C4-2B (cell line): ENCODE measurements around the gene ARHGEF12.

Experiments
- H3K27ac ChIP-seq: fragments of 450-650 bp; 2 replicates; pipeline ENCODE4 v1.5.1; 2017
- CTCF ChIP-seq: fragments of 450-650 bp; conservative IDR thresholded peaks from 2 replicates; pipeline ENCODE4 v1.5.1; 2017; ENCODE audit warnings: mild to moderate bottlenecking
- ZFX ChIP-seq: fragments of 450-650 bp; IDR thresholded peaks from 2 replicates; pipeline ENCODE4 v1.6.1; 2017

Gene ARHGEF12

GRCh38 chr11:120403966-120404365 lies 67.8 kb downstream of the ARHGEF12 start:
- no peak overlapping the region for H3K27ac ChIP-seq

GRCh38 chr11:120404495-120404894 lies 68.3 kb downstream of the ARHGEF12 start:
- TF ChIP-seq ZFX (no peak), CTCF (no peak)
- H3K27ac ChIP-seq = no peak overlapping the region

More at GRCh38 chr11:120403966-120404365, 67.8 kb downstream of the ARHGEF12 start:
- TF ChIP-seq CTCF = no peak
- no peak for TF ChIP-seq ZFX

- no peak overlapping the region for H3K27ac ChIP-seq
- TF ChIP-seq ZFX = no peak
- TF ChIP-seq CTCF = no peak
These were observed 73.4 kb downstream of the ARHGEF12 start for GRCh38 chr11:120409655-120410054.

GRCh38 chr11:120410622-120411380 lies 74.6 kb downstream of the ARHGEF12 start:
- no peak for TF ChIP-seq ZFX
- TF ChIP-seq CTCF = no peak
- no peak overlapping the region for H3K27ac ChIP-seq

- TF ChIP-seq ZFX = no peak
- TF ChIP-seq CTCF = no peak
- no peak overlapping the region for H3K27ac ChIP-seq
These were observed 77.3 kb downstream of the ARHGEF12 start for GRCh38 chr11:120413480-120413879.

- TF ChIP-seq ZFX = no peak
- TF ChIP-seq CTCF = no peak
- no peak overlapping the region for H3K27ac ChIP-seq
These were observed 84.4 kb downstream of the ARHGEF12 start for GRCh38 chr11:120420572-120420971.

- H3K27ac ChIP-seq = no peak overlapping the region
- TF ChIP-seq ZFX = no peak
- no peak for TF ChIP-seq CTCF
These were observed 88.2 kb downstream of the ARHGEF12 start for GRCh38 chr11:120424185-120424969.
